HepG2 (cell line): ENCODE results near the gene CSNK1G1. TPM values are rescaled to one million over a fixed set of nuclear protein-coding genes. Genes with fewer than 3 reads are reported as not detected.
A peak's percentile ranks its signal among the peaks of the same experiment; 100 is the strongest.

ENCODE experiments used
- ATAC-seq: fragments of 200-7000 bp; cut with Tn5 transposase; 3 replicates; pipeline ENCODE4 v1.9.1; 2020; ENCODE audit warnings: mild to moderate bottlenecking, moderate library complexity
- BruUV-seq: library from RNA; stranded (reverse); fragments of 400-500 nt; replicated peaks from 2 replicates; lab custom pipeline; 2021; lab: Mats Ljungman, UMichigan
- CTCF ChIA-PET: fragments of 300-600 bp; formaldehyde crosslinking; extraction: SDS; loops from one replicate; lab custom pipeline; 2021; ENCODE audit warnings: low total read pairs, inconsistent platforms, low intra/inter-chr PET ratio; lab: Yijun Ruan, JAX
- POLR2A ChIA-PET: fragments of 350-600 bp; sonication (Branson Sonifier 250); formaldehyde crosslinking; loops from one replicate; lab custom pipeline; 2020; ENCODE audit warnings: antibody characterized with exemption, inconsistent platforms; lab: Yijun Ruan, JAX
- DNase-seq: peaks from one replicate; pipeline ENCODE4 v3.0.0-alpha.2; 2015; ENCODE audit warnings: low spot score
- FAIRE-seq: peaks from 3 replicates; lab custom pipeline; 2011; peaks lifted over from hg19 to GRCh38; lab: Jason Lieb, UNC
- H2AFZ ChIP-seq: one replicate; pipeline ENCODE4 v1.6.1; 2011; ENCODE audit warnings: low read length, inconsistent platforms
- H3K27ac ChIP-seq: fragments of 300-600 bp; 3 replicates; pipeline ENCODE4 v1.8.0; 2011; ENCODE audit warnings: mixed run types, mild to moderate bottlenecking, mixed read lengths, low read length, inconsistent platforms; ENCODE audit not compliant: insufficient read depth; ENCODE audit errors: extremely low read length
- H3K27me3 ChIP-seq, 2 experiments: fragments of 200-600 bp in 1 of 2; 2 replicates in 1 of 2; 3 replicates in 1 of 2; pipeline versions ENCODE4 v1.6.0 to v1.8.0; 2011; ENCODE audit warnings: low read length in 2 of 2, mild to moderate bottlenecking in 2 of 2, moderate library complexity in 2 of 2, inconsistent platforms in 1 of 2; ENCODE audit not compliant: insufficient read depth in 2 of 2, control insufficient read depth in 1 of 2
- H3K36me3 ChIP-seq, 2 experiments: fragments of 200-600 bp in 1 of 2; replicated peaks in 1 of 2; 2 replicates in 1 of 2; 3 replicates in 1 of 2; pipeline versions ENCODE4 v1.5.1 to v1.8.0; 2011; ENCODE audit warnings: low read length in 2 of 2, inconsistent platforms in 1 of 2; ENCODE audit not compliant: insufficient read depth in 2 of 2, control insufficient read depth in 1 of 2
- H3K4me1 ChIP-seq: 2 replicates; pipeline ENCODE4 v1.5.1; 2012; ENCODE audit warnings: low read length, inconsistent platforms; ENCODE audit not compliant: insufficient read depth
- H3K4me2 ChIP-seq: 2 replicates; pipeline ENCODE4 v1.6.0; 2011; ENCODE audit warnings: low read depth, low read length, inconsistent platforms
- H3K4me3 ChIP-seq, 3 experiments: fragments of 200-600 bp in 1 of 3; sonication (generic), shearing (Covaris generic) in 1 of 3; replicated peaks in 1 of 3; 2 replicates each; pipeline ENCODE4 v1.5.1; 2011 to 2016; ENCODE audit warnings: low read length in 3 of 3, inconsistent platforms in 2 of 3, low read depth in 2 of 3, mild to moderate bottlenecking in 2 of 3, control low read depth in 1 of 3, mixed read lengths in 1 of 3; ENCODE audit not compliant: insufficient read depth in 1 of 3
- H3K79me2 ChIP-seq: one replicate; pipeline ENCODE4 v1.6.1; 2011; ENCODE audit warnings: low read length, inconsistent platforms; ENCODE audit not compliant: insufficient read depth
- H3K9ac ChIP-seq: 2 replicates; pipeline ENCODE4 v1.6.0; 2011; ENCODE audit warnings: mild to moderate bottlenecking, low read depth, low read length, inconsistent platforms; ENCODE audit not compliant: insufficient read depth
- H3K9me3 ChIP-seq: 2 replicates; pipeline ENCODE4 v1.5.1; 2012; ENCODE audit warnings: mild to moderate bottlenecking, low read length
- H4K20me1 ChIP-seq: 2 replicates; pipeline ENCODE4 v1.6.0; 2011; ENCODE audit warnings: inconsistent platforms, mild to moderate bottlenecking, low read length, moderate library complexity; ENCODE audit not compliant: insufficient read depth
- CEBPB ChIP-seq: IDR thresholded peaks from 2 replicates; pipeline ENCODE4 v1.6.1; 2011; ENCODE audit warnings: low read depth, low read length, improper control_type of control experiment, borderline replicate concordance
- LCORL ChIP-seq, 2 experiments: fragments of 450-650 bp in 1 of 2; sonication (generic) in 1 of 2; formaldehyde crosslinking in 1 of 2; IDR thresholded peaks; 2 replicates each; pipeline versions ENCODE4 v1.5.0 to v1.6.1; 2017 to 2020; ENCODE audit warnings: antibody characterized with exemption in 1 of 2, missing genetic modification reagents in 1 of 2
- NR0B2 ChIP-seq: sonication (generic); formaldehyde crosslinking; IDR thresholded peaks from 2 replicates; pipeline ENCODE4 v1.4.0; 2020; ENCODE audit warnings: mild to moderate bottlenecking, missing genetic modification reagents
- ONECUT2 ChIP-seq: sonication (generic); formaldehyde crosslinking; IDR thresholded peaks from 2 replicates; pipeline ENCODE4 v1.4.0; 2020; ENCODE audit warnings: missing genetic modification reagents
- ZNF747 ChIP-seq: sonication (generic); formaldehyde crosslinking; IDR thresholded peaks from 2 replicates; pipeline ENCODE4 v1.8.1; 2023; ENCODE audit warnings: missing genetic modification reagents, mild to moderate bottlenecking, borderline replicate concordance
- WGBS: methylation state at CpG from one replicate; pipeline ENCODE4 v1.1.6; 2017; ENCODE audit warnings: low lambda C conversion rate; 5-methylcytosine and 5-hydroxymethylcytosine counted together
- in situ Hi-C: cut with HindIII; loops from 2 replicates; pipeline ENCODE4 v1.10.0; 2017; ENCODE audit warnings: low pct_unique_long_range_greater_than_20kb; ENCODE audit not compliant: extremely low pct_ligation_motif_present
- intact Hi-C: fragments of 100-400 bp; cut with micrococcal nuclease; formaldehyde crosslinking; loops from one replicate; pipeline ENCODE4 v1.10.0; 2022; ENCODE audit not compliant: unreplicated experiment
- polyA plus RNA-seq, 8 experiments: library from polyadenylated mRNA; depleted of rRNA in 3 of 8; stranded (reverse) in 7 of 8; unstranded in 1 of 8; fragments of >200 nt; fragmentation: Illumina TruSeq in 4 of 8; extraction: Trizol in 4 of 8; gene quantifications; 2 replicates each; pipeline versions ENCODE4 v1.2.1 to v1.2.3, GENCODE V29; 2011 to 2016; ENCODE audit warnings: low read depth in 4 of 8, missing spikeins in 1 of 8, mixed read lengths in 1 of 8; ENCODE audit not compliant: insufficient read depth in 1 of 8
- total RNA-seq, 5 experiments: library from RNA; depleted of rRNA; stranded (reverse); fragments of >200 nt; fragmentation: Illumina TruSeq; extraction: Trizol; gene quantifications; 2 replicates each; pipeline ENCODE4 v1.2.3, GENCODE V29; 2016; ENCODE audit warnings: low read depth in 1 of 5
- TF ChIP-seq, protein P1 (sequence below): sonication (generic); formaldehyde crosslinking; IDR thresholded peaks from 2 replicates; pipeline ENCODE4 v1.8.1; 2023; ENCODE audit warnings: mild to moderate bottlenecking, missing genetic modification reagents

The CSNK1G1 gene
- total and polyA plus RNA-seq, 2 of the 13 experiments (the other 11 are each of a cell fraction or from before 2014, with no cell fraction given), result 8.5 to 12.6 TPM

DNA sequence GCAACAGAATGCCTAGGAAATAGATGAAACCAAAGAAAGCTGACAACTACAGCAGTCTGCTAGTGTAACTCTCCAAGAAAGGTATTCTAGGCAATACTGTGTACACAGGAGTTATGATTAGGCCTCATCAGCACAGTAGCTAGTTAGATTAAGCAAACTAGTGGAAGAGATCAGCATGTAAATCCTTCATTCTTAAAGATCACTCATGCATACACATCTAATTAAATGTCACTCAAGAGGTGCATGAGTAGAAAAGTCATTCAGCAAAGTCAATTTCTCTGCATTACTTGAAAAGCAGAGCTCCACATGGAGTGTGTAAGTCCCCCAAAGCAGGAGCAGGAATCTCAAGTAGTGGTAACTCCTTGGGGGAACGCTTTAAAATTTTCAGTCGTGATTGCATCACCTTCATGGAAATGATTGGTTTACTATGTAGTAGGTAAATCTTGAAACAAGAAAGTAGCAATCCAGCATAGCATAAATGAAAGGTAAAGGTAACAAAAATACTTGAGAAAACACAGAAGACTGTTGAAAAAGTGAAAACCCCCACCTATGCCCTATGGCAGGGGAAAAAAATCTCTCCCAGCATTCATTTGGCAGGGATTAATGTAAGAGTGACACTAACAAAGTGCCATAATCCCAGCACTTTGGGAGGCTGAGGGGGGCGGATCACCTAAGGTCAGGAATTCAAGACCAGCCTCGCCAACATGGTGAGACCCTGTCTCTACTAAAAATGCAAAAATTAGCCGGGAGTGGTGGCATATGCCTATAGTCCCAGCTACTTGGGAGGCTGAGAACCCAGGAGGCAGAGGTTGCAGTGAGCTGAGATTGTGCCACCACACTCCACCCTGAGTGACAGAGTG, 163.8 kb downstream of the CSNK1G1 start:
- H3K79me2 ChIP-seq, result no peaks in the 10 kb centered on the region
- H3K27me3 ChIP-seq, result no peaks in the 10 kb centered on the region
- no peak overlapping the region for H3K4me2 ChIP-seq
- H3K4me3 ChIP-seq, result no peak overlapping the region
- H3K27ac ChIP-seq, result no peak overlapping the region
- H3K4me1 ChIP-seq, result no peaks in the 10 kb centered on the region
- DNase-seq (no peak), FAIRE-seq (no peak), ATAC-seq (no peak)
- WGBS, result 97% methylated on average over 5 of the region's 5 CpGs
- POLR2A ChIA-PET, result no interaction called here
- H2AFZ ChIP-seq, result no peak overlapping the region
- in situ Hi-C loops (no loop called here), intact Hi-C loops (no loop called here)
- BruUV-seq, result no TSS peak
- peaks cover 1 to 8% of the 10 kb centered on the region in 2 experiments; a peak in 4 of 5 replicates for H3K36me3 ChIP-seq
- CTCF ChIA-PET, result no interaction called here
- no peak overlapping the region for H3K9ac ChIP-seq
- no peak for TF ChIP-seq ONECUT2 (CRISPR knock-in tag)
- TF ChIP-seq ZNF747 (CRISPR knock-in tag), result no peak
- TF ChIP-seq CEBPB, result peak; percentile 48; the same call in 1 of the 2 replicates
- H3K9me3 ChIP-seq, result no peaks in the 10 kb centered on the region
- H4K20me1 ChIP-seq, result no peaks in the 10 kb centered on the region

DNA sequence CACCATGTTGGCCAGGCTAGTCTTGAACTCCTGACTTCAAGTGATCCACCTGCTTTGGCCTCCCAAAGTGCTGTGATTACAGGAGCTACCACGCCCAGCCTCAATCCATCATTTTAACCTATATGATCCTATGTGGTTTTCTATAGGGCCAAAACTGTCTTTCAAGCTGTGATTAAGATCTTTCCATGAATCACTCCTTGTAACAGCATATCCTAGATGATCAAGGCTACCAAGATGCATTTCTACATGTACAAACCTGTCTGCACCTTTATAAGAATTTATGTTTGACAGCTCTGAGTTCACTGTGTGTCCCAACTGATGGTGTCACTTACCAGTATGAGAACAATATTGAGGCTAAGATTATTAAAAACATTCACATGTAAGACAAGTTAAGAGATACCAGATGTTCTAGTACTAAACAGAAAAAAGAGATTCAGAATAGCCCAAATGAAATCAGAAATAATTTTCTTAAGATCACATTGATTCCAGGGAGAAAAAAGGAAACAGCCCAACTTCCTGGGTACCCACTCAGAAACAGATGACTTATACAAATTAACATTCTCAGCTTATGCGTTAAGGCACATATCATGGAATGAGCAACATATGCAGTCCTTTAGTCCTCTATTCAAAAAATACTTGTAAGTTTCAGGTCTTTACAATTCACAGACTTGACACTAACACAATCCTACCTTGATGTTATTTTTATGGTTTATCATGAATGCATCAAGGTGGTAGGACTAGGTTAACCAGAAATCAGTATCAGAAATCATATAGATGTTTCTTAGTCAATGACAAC, 168.4 kb downstream of the CSNK1G1 start:
- Histone ChIP-seq H3K79me2 (no peaks in the 10 kb centered on the region), H3K27ac (no peak overlapping the region), H2AFZ (no peak overlapping the region), H3K4me1 (no peaks in the 10 kb centered on the region), H3K4me2 (no peak overlapping the region), H3K27me3 (no peaks in the 10 kb centered on the region), H3K9ac (no peak overlapping the region)
- FAIRE-seq (no peak), DNase-seq (no peak)
- in situ Hi-C loops, result no loop called here
- TF ChIP-seq, protein P1, sequence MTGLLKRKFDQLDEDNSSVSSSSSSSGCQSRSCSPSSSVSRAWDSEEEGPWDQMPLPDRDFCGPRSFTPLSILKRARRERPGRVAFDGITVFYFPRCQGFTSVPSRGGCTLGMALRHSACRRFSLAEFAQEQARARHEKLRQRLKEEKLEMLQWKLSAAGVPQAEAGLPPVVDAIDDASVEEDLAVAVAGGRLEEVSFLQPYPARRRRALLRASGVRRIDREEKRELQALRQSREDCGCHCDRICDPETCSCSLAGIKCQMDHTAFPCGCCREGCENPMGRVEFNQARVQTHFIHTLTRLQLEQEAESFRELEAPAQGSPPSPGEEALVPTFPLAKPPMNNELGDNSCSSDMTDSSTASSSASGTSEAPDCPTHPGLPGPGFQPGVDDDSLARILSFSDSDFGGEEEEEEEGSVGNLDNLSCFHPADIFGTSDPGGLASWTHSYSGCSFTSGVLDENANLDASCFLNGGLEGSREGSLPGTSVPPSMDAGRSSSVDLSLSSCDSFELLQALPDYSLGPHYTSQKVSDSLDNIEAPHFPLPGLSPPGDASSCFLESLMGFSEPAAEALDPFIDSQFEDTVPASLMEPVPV (CRISPR knock-in tag), result no peak
- TF ChIP-seq NR0B2 (CRISPR knock-in tag) (no peak), LCORL (IDR thresholded peaks at IDR 0.05) (no peak), LCORL (CRISPR knock-in tag; IDR thresholded peaks at IDR 0.05) (no peak)
- TF ChIP-seq, all 625 proteins: peak for 0
- Histone ChIP-seq H3K36me3 (peaks cover 1 to 8% of the 10 kb centered on the region in 2 experiments; a peak in 3 of 5 replicates), H4K20me1 (no peaks in the 10 kb centered on the region), H3K9me3 (no peaks in the 10 kb centered on the region), H3K4me3 (no peak overlapping the region)
- no TSS peak for BruUV-seq
- ChIA-PET CTCF (no interaction called here), POLR2A (no interaction called here)
- ATAC-seq, result no peak
- intact Hi-C loops, result no loop called here
- WGBS, result 96% methylated on average over 2 of the region's 2 CpGs
